GM12873 (cell line): ENCODE measurements around the gene LMO1.

Experiments used
- TF ChIP-seq, protein P1 (sequence below): IDR thresholded peaks from 2 replicates; pipeline ENCODE4 v1.5.1; 2012; ENCODE audit warnings: low read depth, mild to moderate bottlenecking, moderate library complexity, low read length, control low read depth; ENCODE audit not compliant: insufficient read depth; ENCODE audit errors: missing control alignments

The LMO1 gene

DNA sequence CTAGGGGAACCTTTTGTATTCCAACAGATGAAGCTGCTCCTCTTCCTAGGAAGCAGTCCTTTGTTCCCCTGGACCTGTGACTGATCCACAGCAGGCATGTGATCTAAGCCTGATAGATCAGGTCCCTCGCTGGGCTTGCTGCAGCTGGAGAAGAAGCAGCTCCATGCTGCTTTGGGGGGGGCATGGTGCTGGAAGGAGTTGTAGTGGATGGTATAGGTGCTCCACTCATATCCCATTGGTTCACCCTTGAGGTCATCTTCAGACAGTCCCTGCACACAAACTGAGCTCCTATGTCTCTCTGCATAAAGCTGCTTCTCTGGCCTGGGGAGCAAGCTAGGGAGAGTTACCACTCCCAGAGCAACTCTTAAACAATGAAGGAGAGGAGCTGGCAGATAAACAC is 85.4 kb downstream of the LMO1 start:
- TF ChIP-seq, protein P1, sequence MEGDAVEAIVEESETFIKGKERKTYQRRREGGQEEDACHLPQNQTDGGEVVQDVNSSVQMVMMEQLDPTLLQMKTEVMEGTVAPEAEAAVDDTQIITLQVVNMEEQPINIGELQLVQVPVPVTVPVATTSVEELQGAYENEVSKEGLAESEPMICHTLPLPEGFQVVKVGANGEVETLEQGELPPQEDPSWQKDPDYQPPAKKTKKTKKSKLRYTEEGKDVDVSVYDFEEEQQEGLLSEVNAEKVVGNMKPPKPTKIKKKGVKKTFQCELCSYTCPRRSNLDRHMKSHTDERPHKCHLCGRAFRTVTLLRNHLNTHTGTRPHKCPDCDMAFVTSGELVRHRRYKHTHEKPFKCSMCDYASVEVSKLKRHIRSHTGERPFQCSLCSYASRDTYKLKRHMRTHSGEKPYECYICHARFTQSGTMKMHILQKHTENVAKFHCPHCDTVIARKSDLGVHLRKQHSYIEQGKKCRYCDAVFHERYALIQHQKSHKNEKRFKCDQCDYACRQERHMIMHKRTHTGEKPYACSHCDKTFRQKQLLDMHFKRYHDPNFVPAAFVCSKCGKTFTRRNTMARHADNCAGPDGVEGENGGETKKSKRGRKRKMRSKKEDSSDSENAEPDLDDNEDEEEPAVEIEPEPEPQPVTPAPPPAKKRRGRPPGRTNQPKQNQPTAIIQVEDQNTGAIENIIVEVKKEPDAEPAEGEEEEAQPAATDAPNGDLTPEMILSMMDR = no peak

DNA sequence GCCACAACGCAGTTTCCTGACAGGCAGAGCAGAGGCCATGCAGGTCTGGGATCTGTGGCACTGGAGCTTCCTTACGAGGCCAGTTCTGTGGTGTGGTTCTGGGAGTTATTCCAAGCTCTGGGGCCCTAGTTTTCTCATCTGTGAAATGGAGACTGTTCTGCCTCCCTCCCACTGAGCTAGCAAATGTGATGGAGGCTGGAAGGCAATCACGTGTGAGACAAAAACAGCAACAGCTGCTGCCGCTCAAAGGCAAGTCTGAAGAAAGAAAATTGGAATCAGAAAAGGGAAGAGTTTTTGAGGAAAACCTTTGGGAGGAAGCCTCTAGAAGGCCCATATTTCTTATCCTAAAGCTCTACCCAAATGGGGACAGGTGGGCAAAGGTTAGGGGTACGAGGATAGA is 86.5 kb downstream of the LMO1 start:
- TF ChIP-seq, protein P1 = no peak
